Neural cell (in vitro differentiated cells): ENCODE results near the gene TRIM15. TPM values are rescaled to one million over a fixed set of nuclear protein-coding genes. Genes with fewer than 3 reads are reported as not detected.

Source experiments
- H2AFZ ChIP-seq: fragments of 200-600, 300-800 bp; sonication (generic), shearing (Covaris generic); 2 replicates; pipeline ENCODE4 v1.6.0; 2014; ENCODE audit warnings: low read depth, mild to moderate bottlenecking, antibody characterized with exemption, low read length, moderate library complexity
- H3F3A ChIP-seq: fragments of 200-600 bp; shearing (Covaris generic); 2 replicates; pipeline ENCODE4 v1.6.1; 2016; ENCODE audit warnings: mild to moderate bottlenecking, moderate library complexity, mixed read lengths, antibody characterized with exemption, low read length; ENCODE audit not compliant: insufficient read depth, poor library complexity, severe bottlenecking
- H3K27ac ChIP-seq: fragments of 200-600, 300-800 bp; sonication (generic), shearing (Covaris generic); 2 replicates; pipeline ENCODE4 v1.5.1; 2014; ENCODE audit warnings: mild to moderate bottlenecking, low read length, moderate library complexity
- H3K27me3 ChIP-seq: fragments of 300-800, 200-600 bp; sonication (generic), shearing (Covaris generic); 2 replicates; pipeline ENCODE4 v1.6.0; 2014; ENCODE audit warnings: mild to moderate bottlenecking, low read depth, low read length, moderate library complexity; ENCODE audit not compliant: insufficient read depth
- H3K36me3 ChIP-seq: fragments of 300-800, 200-600 bp; sonication (generic), shearing (Covaris generic); 2 replicates; pipeline ENCODE4 v1.5.1; 2014; ENCODE audit warnings: mild to moderate bottlenecking, antibody characterized with exemption, low read length, moderate library complexity; ENCODE audit not compliant: insufficient read depth
- H3K4me2 ChIP-seq: fragments of 300-800, 200-600 bp; sonication (generic), shearing (Covaris generic); 2 replicates; pipeline ENCODE4 v1.6.0; 2014; ENCODE audit warnings: mild to moderate bottlenecking, low read length
- H3K4me3 ChIP-seq: fragments of 300-800, 200-600 bp; sonication (generic), shearing (Covaris generic); 2 replicates; pipeline ENCODE4 v1.5.1; 2014; ENCODE audit warnings: mild to moderate bottlenecking, low read length, moderate library complexity
- H3K79me2 ChIP-seq: fragments of 200-600 bp; shearing (Covaris generic); replicated peaks from 2 replicates; pipeline ENCODE4 v1.6.0; 2014; ENCODE audit warnings: mild to moderate bottlenecking, low read length, moderate library complexity; ENCODE audit not compliant: insufficient read depth
- H3K9ac ChIP-seq: fragments of 300-800, 200-600 bp; sonication (generic), shearing (Covaris generic); 2 replicates; pipeline ENCODE4 v1.6.1; 2016; ENCODE audit warnings: mild to moderate bottlenecking, low read length, mixed read lengths
- H3K9me2 ChIP-seq: fragments of 200-600 bp; shearing (Covaris generic); 2 replicates; pipeline ENCODE4 v1.6.1; 2016; ENCODE audit warnings: mild to moderate bottlenecking, low read length, mixed read lengths; ENCODE audit not compliant: insufficient read depth
- H3K9me3 ChIP-seq: fragments of 200-600, 300-800 bp; sonication (generic), shearing (Covaris generic); 2 replicates; pipeline ENCODE4 v1.6.1; 2016; ENCODE audit warnings: mild to moderate bottlenecking, mixed run types, low read length, moderate library complexity, mixed read lengths
- H4K20me1 ChIP-seq: fragments of 200-600 bp; shearing (Covaris generic); 2 replicates; pipeline ENCODE4 v1.6.1; 2016; ENCODE audit warnings: mild to moderate bottlenecking, mixed run types; ENCODE audit not compliant: insufficient read depth
- CTCF ChIP-seq: fragments of 450-650 bp; IDR thresholded peaks from 2 replicates; pipeline ENCODE4 v1.5.1; 2014; ENCODE audit warnings: antibody characterized with exemption, mild to moderate bottlenecking, moderate library complexity; ENCODE audit not compliant: poor library complexity, severe bottlenecking
- EP300 ChIP-seq: fragments of 450-650 bp; conservative IDR thresholded peaks from 2 replicates; pipeline ENCODE4 v1.6.1; 2014; ENCODE audit warnings: antibody characterized with exemption, mild to moderate bottlenecking, moderate library complexity; ENCODE audit not compliant: poor library complexity, severe bottlenecking
- EZH2 ChIP-seq: fragments of 200-600, 300-800 bp; shearing (Covaris generic), sonication (generic); IDR thresholded peaks from 2 replicates; pipeline ENCODE4 v1.6.1; 2014; ENCODE audit warnings: antibody characterized with exemption, low read length, borderline replicate concordance, mild to moderate bottlenecking; ENCODE audit not compliant: insufficient read depth, poor library complexity, severe bottlenecking
- MXI1 ChIP-seq: fragments of 450-650 bp; conservative IDR thresholded peaks from 2 replicates; pipeline ENCODE4 v1.6.1; 2014; ENCODE audit warnings: antibody characterized with exemption, mild to moderate bottlenecking; ENCODE audit not compliant: poor library complexity, severe bottlenecking
- POLR2AphosphoS5 ChIP-seq: IDR thresholded peaks from 2 replicates; pipeline ENCODE4 v1.6.1; 2012
- RAD21 ChIP-seq: fragments of 450-650 bp; conservative IDR thresholded peaks from 2 replicates; pipeline ENCODE4 v1.6.1; 2014; ENCODE audit warnings: antibody characterized with exemption, mild to moderate bottlenecking, moderate library complexity
- REST ChIP-seq: IDR thresholded peaks from 2 replicates; pipeline ENCODE4 v1.6.1; 2012; ENCODE audit warnings: borderline replicate concordance
- SMC3 ChIP-seq: fragments of 450-650 bp; conservative IDR thresholded peaks from 2 replicates; pipeline ENCODE4 v1.6.1; 2014; ENCODE audit warnings: antibody characterized with exemption, mild to moderate bottlenecking, moderate library complexity; ENCODE audit not compliant: poor library complexity
- TAF1 ChIP-seq: IDR thresholded peaks from 2 replicates; pipeline ENCODE4 v1.6.1; 2012; ENCODE audit warnings: low read depth
- polyA plus RNA-seq: library from polyadenylated mRNA; depleted of rRNA; stranded (reverse); fragments of >200 nt; gene quantifications from 2 replicates; pipeline ENCODE4 v1.2.3, GENCODE V29; 2014

The TRIM15 gene
- polyA plus RNA-seq, 1 donor from 2014 or later: not detected

GRCh38 chr6:30135147-30135546 lies 28.2 kb upstream of the TRIM15 start:
- H3K9me3 ChIP-seq: no peaks in the 10 kb centered on the region
- peaks cover 15% of the 10 kb centered on the region for H3K27me3 ChIP-seq
- no peak for TF ChIP-seq RAD21
- no peak for TF ChIP-seq TAF1
- no peak for TF ChIP-seq EZH2
- TF ChIP-seq CTCF: no peak
- TF ChIP-seq POLR2AphosphoS5: no peak
- no peak for TF ChIP-seq REST
- no peak for TF ChIP-seq MXI1
- TF ChIP-seq EP300: no peak
- TF ChIP-seq SMC3: no peak
- H3K27ac ChIP-seq: no peak overlapping the region
- H4K20me1 ChIP-seq: no peaks in the 10 kb centered on the region
- no peaks in the 10 kb centered on the region for H3K79me2 ChIP-seq
- no peak overlapping the region for H3K9ac ChIP-seq
- H3K36me3 ChIP-seq: no peaks in the 10 kb centered on the region
- H2AFZ ChIP-seq: no peak overlapping the region
- H3K4me3 ChIP-seq: no peak overlapping the region
- no peak overlapping the region for H3K4me2 ChIP-seq
- no peaks in the 10 kb centered on the region for H3F3A ChIP-seq
- no peaks in the 10 kb centered on the region for H3K9me2 ChIP-seq

GRCh38 chr6:30135757-30136156 lies 27.6 kb upstream of the TRIM15 start, which contains the start of gene TRIM40:
Gene TRIM40, plus strand, starts transcription at chr6:30136140. Its CDS starts 897 bp downstream, at chr6:30137037.
- no peak for TF ChIP-seq POLR2AphosphoS5
- TF ChIP-seq CTCF: no peak
- TF ChIP-seq MXI1: no peak
- no peak for TF ChIP-seq RAD21
- TF ChIP-seq EZH2: no peak
- no peak for TF ChIP-seq SMC3
- TF ChIP-seq REST: no peak
- TF ChIP-seq TAF1: no peak
- TF ChIP-seq EP300: no peak
- no peaks in the 10 kb centered on the region for H3F3A ChIP-seq
- H3K9me3 ChIP-seq: no peaks in the 10 kb centered on the region
- H3K4me2 ChIP-seq: no peak within 1 kb of the TSS
- no peak within 1 kb of the TSS for H3K27ac ChIP-seq
- no peaks in the 10 kb centered on the region for H4K20me1 ChIP-seq
- H3K79me2 ChIP-seq: no peaks in the 10 kb centered on the region
- H3K9ac ChIP-seq: no peak within 1 kb of the TSS
- H3K4me3 ChIP-seq: no peak within 1 kb of the TSS
- H3K27me3 ChIP-seq: peaks cover 9% of the 10 kb centered on the region
- no peak within 1 kb of the TSS for H2AFZ ChIP-seq
- H3K9me2 ChIP-seq: no peaks in the 10 kb centered on the region
- no peaks in the 10 kb centered on the region for H3K36me3 ChIP-seq
